Endodermal cell (in vitro differentiated cells): ENCODE results near the gene TTYH2. TPM values are rescaled to one million over a fixed set of nuclear protein-coding genes. Genes with fewer than 3 reads are reported as not detected.

Experiments used
- DNase-seq: peaks from one replicate; pipeline ENCODE4 v3.0.0-alpha.2; 2017
- H3K27ac ChIP-seq: 2 replicates; pipeline ENCODE4 v1.5.1; 2013; ENCODE audit warnings: mild to moderate bottlenecking, low read depth, low read length, moderate library complexity
- H3K27me3 ChIP-seq: 2 replicates; pipeline ENCODE4 v1.6.1; 2013; ENCODE audit warnings: mild to moderate bottlenecking, low read length, moderate library complexity; ENCODE audit not compliant: insufficient read depth, control insufficient read depth, poor library complexity, severe bottlenecking
- H3K36me3 ChIP-seq: 2 replicates; pipeline ENCODE4 v1.7.0; 2013; ENCODE audit warnings: mild to moderate bottlenecking, low read length, moderate library complexity; ENCODE audit not compliant: control insufficient read depth, insufficient read depth
- H3K4me1 ChIP-seq: one replicate; pipeline ENCODE4 v1.7.0; 2013; ENCODE audit warnings: low read length; ENCODE audit not compliant: control insufficient read depth, insufficient read depth
- H3K4me3 ChIP-seq: 2 replicates; pipeline ENCODE4 v1.5.1; 2013; ENCODE audit warnings: mild to moderate bottlenecking, low read length, moderate library complexity
- H3K9ac ChIP-seq: 2 replicates; pipeline ENCODE4 v1.6.1; 2013; ENCODE audit warnings: mild to moderate bottlenecking, low read length, moderate library complexity; ENCODE audit not compliant: poor library complexity, severe bottlenecking; ENCODE audit errors: extremely low read depth
- H3K9me3 ChIP-seq: 2 replicates; pipeline ENCODE4 v1.6.1; 2013; ENCODE audit warnings: mild to moderate bottlenecking, low read length, moderate library complexity; ENCODE audit not compliant: control insufficient read depth
- H3K27ac Mint-ChIP-seq: 2 replicates; pipeline ENCODE4 v1.8.0; 2020; ENCODE audit warnings: mixed read lengths
- H3K27me3 Mint-ChIP-seq: 2 replicates; pipeline ENCODE4 v1.8.0; 2021; ENCODE audit warnings: mild to moderate bottlenecking, mixed read lengths; ENCODE audit not compliant: insufficient read depth
- H3K36me3 Mint-ChIP-seq: 2 replicates; pipeline ENCODE4 v1.8.0; 2020; ENCODE audit warnings: low read depth, mixed read lengths
- H3K4me1 Mint-ChIP-seq: 2 replicates; pipeline ENCODE4 v1.8.0; 2020; ENCODE audit warnings: mixed read lengths
- H3K4me3 Mint-ChIP-seq: 2 replicates; pipeline ENCODE4 v1.8.0; 2020; ENCODE audit warnings: mild to moderate bottlenecking, moderate library complexity, mixed read lengths
- H3K9me3 Mint-ChIP-seq: 2 replicates; pipeline ENCODE4 v1.8.0; 2020; ENCODE audit warnings: mild to moderate bottlenecking, mixed read lengths
- WGBS, 2 experiments: methylation state at CpG; one replicate each; pipeline versions ENCODE4 v1.1.5 to v1.1.7; 2013; ENCODE audit warnings: missing lambda C conversion rate in 2 of 2, mixed read lengths in 1 of 2; ENCODE audit not compliant: insufficient coverage in 1 of 2, insufficient read length in 1 of 2; 5-methylcytosine and 5-hydroxymethylcytosine counted together
- total RNA-seq, 2 donors: library from RNA; stranded (reverse); fragmentation: NEBNext Ultra II Directional in 1 of 2; extraction: Animal tissue kit (Norgen Biotek cat#: 25700) in 1 of 2; gene quantifications; 2 replicates in 1 of 2; 3 replicates in 1 of 2; pipeline ENCODE4 v1.2.1, GENCODE V29; 2021
- TF ChIP-seq, protein P1 (sequence below): fragments of 200-600 bp; sonication (generic); conservative IDR thresholded peaks from 2 replicates; pipeline ENCODE4 v1.5.0; 2021; ENCODE audit warnings: antibody characterized with exemption, mild to moderate bottlenecking

The TTYH2 gene
- total RNA-seq, 2 donors from 2014 or later = 1.2 to 1.6 TPM

- peaks cover 2% of the 10 kb centered on the region for H3K9me3 Mint-ChIP-seq
- DNase-seq = no peak
Measured at GRCh38 chr17:74183411-74183810, 30.0 kb upstream of the TTYH2 start.

DNA sequence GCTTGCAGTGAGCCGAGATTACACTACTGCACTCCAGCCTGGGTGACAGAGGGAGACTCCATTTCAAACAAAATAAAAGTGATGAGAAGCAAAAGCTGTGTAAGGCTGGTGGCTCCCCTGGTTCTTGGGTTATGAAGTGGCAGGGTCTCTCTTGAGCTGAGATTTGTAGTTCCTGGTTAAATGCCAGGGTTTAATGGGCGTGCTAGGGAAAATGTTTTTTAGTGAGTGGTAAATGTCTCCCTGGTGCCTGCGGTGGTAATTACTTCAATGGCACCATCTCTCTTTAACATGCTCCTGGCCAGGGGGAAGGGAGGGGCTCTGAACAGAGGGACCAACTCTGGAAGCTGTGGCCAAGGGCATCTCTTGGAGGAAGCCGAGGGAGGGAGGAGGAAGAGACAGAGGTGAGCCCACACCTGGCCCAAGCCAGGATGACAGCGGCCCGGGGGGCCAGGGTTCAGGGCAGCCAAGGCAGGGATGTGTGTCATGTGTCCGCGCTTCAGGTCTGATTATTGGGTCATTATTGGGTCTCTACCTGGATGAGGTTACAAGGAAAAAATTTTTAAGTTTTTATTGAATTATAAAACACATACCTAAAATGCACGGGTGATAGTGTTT is 27.7 kb upstream of the TTYH2 start:
- no peak overlapping the region for H3K4me3 Mint-ChIP-seq
- H3K27me3 ChIP-seq = no peaks in the 10 kb centered on the region

More at GRCh38 chr17:74183411-74183810, 30.0 kb upstream of the TTYH2 start:
- no peaks in the 10 kb centered on the region for H3K9me3 ChIP-seq
- no peak overlapping the region for H3K9ac ChIP-seq
- H3K36me3 ChIP-seq = no peaks in the 10 kb centered on the region
- peaks cover 4% of the 10 kb centered on the region for H3K27me3 Mint-ChIP-seq
- no peaks in the 10 kb centered on the region for H3K27me3 ChIP-seq
- no peak overlapping the region for H3K27ac Mint-ChIP-seq
- H3K36me3 Mint-ChIP-seq = no peaks in the 10 kb centered on the region
- WGBS, 2 experiments = 92 to 94% methylated on average over 7 to 9 of the region's 9 CpGs
- H3K4me1 Mint-ChIP-seq = peaks cover 14% of the 10 kb centered on the region
- TF ChIP-seq, protein P1, sequence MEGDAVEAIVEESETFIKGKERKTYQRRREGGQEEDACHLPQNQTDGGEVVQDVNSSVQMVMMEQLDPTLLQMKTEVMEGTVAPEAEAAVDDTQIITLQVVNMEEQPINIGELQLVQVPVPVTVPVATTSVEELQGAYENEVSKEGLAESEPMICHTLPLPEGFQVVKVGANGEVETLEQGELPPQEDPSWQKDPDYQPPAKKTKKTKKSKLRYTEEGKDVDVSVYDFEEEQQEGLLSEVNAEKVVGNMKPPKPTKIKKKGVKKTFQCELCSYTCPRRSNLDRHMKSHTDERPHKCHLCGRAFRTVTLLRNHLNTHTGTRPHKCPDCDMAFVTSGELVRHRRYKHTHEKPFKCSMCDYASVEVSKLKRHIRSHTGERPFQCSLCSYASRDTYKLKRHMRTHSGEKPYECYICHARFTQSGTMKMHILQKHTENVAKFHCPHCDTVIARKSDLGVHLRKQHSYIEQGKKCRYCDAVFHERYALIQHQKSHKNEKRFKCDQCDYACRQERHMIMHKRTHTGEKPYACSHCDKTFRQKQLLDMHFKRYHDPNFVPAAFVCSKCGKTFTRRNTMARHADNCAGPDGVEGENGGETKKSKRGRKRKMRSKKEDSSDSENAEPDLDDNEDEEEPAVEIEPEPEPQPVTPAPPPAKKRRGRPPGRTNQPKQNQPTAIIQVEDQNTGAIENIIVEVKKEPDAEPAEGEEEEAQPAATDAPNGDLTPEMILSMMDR = no peak
- H3K4me3 Mint-ChIP-seq = no peak overlapping the region
- H3K4me3 ChIP-seq = no peak overlapping the region
- no peaks in the 10 kb centered on the region for H3K4me1 ChIP-seq
- no peak overlapping the region for H3K27ac ChIP-seq

GRCh38 chr17:74186498-74186897 is 26.9 kb upstream of the TTYH2 start:
- Histone ChIP-seq H3K27ac (no peak overlapping the region), H3K4me1 (no peaks in the 10 kb centered on the region), H3K36me3 (no peaks in the 10 kb centered on the region), H3K27me3 (no peaks in the 10 kb centered on the region), H3K4me3 (no peak overlapping the region), H3K9ac (no peak overlapping the region), H3K9me3 (no peaks in the 10 kb centered on the region)
- TF ChIP-seq, protein P1 = no peak
- DNase-seq = no peak
- H3K27ac Mint-ChIP-seq = no peak overlapping the region
- H3K27me3 Mint-ChIP-seq = peaks cover 3% of the 10 kb centered on the region
- H3K9me3 Mint-ChIP-seq = peaks cover 2% of the 10 kb centered on the region
- no peaks in the 10 kb centered on the region for H3K36me3 Mint-ChIP-seq
- WGBS, 2 experiments = 94% methylated on average over 7 to 19 of the region's 20 CpGs
- H3K4me3 Mint-ChIP-seq = no peak overlapping the region
- peaks cover 14% of the 10 kb centered on the region for H3K4me1 Mint-ChIP-seq

More for the DNA sequence above, 27.7 kb upstream of the TTYH2 start:
- H3K27me3 Mint-ChIP-seq = peaks cover 3% of the 10 kb centered on the region
- H3K9me3 ChIP-seq = no peaks in the 10 kb centered on the region
- no peak overlapping the region for H3K27ac ChIP-seq
- no peaks in the 10 kb centered on the region for H3K4me1 ChIP-seq
- TF ChIP-seq, protein P1 = no peak
- no peak for DNase-seq
- peaks cover 14% of the 10 kb centered on the region for H3K4me1 Mint-ChIP-seq
- H3K9ac ChIP-seq = no peak overlapping the region
- no peaks in the 10 kb centered on the region for H3K36me3 ChIP-seq
- H3K9me3 Mint-ChIP-seq = peaks cover 2% of the 10 kb centered on the region
- H3K36me3 Mint-ChIP-seq = no peaks in the 10 kb centered on the region
- WGBS, 2 experiments = 90 to 91% methylated on average over 2 to 9 of the region's 9 CpGs
- no peak overlapping the region for H3K27ac Mint-ChIP-seq
- no peak overlapping the region for H3K4me3 ChIP-seq
